NCI-H774 (cell line): ENCODE measurements around the gene IL17REL.

Experiments used
- DNase-seq: peaks from one replicate; lab custom pipeline; 2025; lab: John Stamatoyannopoulos, UW

Gene IL17REL

DNA sequence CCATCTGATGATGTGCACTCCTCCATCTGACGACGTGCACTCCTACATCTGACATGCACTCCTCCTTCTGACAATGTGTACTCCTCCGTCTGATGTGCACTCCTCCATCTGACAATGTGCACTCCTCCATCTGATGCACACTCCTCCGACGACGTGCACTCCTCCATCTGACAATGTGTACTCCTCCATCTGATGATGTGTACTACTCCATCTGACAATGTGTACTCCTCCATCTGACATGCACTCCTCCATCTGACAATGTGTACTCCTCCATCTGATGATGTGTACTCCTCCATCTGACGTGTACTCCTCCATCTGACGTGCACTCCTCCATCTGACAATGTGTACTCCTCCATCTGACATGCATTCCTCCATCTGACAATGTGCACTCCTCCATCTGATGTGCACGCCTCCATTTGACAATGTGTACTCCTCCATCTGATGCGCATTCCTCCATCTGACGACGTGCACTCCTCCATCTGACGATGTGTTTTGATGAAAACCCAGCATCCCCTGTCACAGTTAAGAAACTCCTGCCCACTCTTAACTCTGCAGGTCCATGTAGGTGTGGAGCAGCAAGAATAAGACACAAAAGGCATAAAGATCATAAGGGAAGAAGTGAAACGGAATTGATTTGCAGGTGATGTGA, 9.7 kb upstream of the IL17REL start:
- DNase-seq: no peak

DNA sequence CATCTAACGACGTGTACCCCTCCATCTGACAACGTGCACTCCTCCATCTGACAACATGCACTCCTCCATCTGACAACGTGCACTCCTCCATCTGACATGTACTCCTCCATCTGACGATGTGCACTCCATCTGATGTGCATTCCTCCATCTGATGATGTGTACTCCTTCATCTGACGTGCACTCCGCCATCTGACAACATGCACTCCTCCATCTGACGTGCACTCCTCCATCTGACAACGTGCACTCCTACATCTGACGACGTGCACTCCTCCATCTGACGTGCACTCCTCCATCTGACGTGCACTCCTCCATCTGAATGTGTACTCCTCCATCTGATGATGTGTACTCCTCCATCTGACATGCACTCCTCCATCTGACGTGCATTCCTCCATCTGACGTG, 8.0 kb upstream of the IL17REL start:
- no peak for DNase-seq

GRCh38 chr22:50019316-50019715, 6.8 kb upstream of the IL17REL start:
- no peak for DNase-seq

GRCh38 chr22:50018608-50019285, 6.2 kb upstream of the IL17REL start:
- no peak for DNase-seq

DNA sequence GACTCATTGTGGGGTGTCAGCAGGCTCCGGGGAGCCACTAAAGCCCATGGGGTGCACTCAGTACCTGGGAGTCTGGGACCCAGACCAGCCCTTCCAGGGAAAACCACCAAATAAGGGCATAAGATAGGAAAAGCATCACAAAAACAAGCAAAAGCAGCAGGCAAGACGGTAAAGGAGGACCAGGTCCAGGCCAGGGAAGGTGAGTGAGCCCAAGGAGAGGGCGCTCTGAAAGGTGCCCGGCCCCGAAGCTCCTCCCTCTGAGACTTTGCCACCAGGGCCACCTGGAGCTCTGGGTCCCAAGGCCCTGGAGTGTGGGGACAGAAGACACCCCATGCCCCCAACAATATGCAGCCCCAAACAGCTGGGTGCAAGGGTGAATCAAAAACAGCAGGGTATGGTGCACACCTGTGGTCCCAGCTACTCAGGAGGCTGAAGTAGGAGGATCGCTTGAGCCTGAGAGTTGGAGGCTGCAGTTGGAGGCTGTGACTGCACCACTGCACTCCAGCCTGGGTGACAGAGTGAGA, 5.2 kb upstream of the IL17REL start:
- no peak for DNase-seq

DNA sequence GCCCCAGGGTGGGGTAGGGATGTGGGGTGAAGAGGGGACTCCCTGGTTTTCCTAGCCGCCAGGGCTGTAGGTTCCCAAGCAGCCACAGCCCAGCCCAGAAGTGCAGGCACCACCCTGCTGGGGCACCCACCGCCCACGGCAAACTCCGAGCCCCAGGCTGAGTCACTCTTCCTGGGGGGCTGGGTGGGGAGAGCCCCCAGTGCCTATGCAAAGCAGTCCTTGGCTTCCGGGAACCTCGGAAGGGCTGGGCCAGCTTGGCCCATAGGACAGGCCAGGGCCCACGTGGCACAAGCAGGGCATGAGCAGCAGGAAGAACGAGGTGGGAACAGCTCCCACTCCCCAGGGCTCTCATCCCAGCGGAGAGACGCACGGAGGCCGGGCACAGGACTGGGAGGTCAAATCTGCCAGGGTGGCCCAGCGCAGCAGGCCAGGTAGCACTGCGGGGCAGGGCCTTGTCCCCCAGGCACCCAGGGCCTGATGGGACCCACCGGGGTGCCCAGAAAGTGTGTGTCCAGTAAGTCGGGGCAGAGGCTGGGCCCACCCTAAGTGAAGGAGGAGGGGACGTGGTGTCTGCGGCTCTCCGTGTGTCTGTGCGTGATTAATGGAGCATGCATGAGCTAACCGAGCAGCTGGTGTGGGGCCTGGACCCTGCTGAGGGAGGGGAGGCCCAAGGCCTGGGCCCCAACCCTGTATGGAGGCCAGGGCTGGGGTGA, 4.6 kb upstream of the IL17REL start:
- DNase-seq: no peak

- no peak for DNase-seq
Measured at GRCh38 chr22:50016308-50016987, 3.9 kb upstream of the IL17REL start.

GRCh38 chr22:50015451-50016307, 3.1 kb upstream of the IL17REL start:
- DNase-seq: no peak

DNA sequence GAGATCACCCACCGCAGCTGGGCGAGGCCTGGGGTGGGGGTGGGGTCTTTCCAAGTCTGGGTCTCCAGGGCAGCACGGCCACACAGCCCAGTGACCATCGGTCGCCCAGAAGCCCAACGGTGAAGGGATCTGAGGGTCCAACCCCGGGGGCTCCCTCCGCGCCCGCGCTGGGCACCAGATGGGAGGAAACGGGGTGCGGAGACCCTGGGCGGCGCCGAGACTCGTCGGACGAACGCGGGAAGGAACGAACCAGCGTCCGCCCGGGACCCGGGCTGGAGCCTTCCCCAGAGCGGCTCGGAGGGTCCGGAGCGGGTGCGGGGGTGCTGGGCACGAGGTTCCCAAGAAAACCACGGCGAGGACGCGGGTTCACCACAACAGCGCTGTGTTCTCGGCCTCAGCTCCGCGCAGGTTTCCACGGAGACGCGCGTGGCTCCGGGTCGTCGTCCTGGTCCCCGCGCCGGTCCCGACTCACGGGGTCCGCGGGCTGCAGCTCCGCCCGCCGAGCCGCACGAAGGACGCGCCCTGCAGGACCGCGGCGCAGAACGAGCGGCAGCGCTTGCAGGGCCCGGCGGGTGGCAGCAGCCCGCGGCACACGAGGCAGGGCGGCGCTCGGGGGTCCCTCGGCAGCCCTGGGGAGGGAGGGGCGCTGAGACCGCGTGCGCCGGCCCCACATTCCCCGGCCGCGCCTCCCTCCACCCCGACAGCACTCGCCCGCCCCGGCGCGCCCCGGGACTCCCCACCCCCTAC, 2.3 kb upstream of the IL17REL start:
- DNase-seq: no peak

- DNase-seq: no peak
Measured at GRCh38 chr22:50014053-50014501, 1.5 kb upstream of the IL17REL start.

- DNase-seq: no peak
Measured at GRCh38 chr22:50011447-50012210, 936 bp downstream of the IL17REL start.

DNA sequence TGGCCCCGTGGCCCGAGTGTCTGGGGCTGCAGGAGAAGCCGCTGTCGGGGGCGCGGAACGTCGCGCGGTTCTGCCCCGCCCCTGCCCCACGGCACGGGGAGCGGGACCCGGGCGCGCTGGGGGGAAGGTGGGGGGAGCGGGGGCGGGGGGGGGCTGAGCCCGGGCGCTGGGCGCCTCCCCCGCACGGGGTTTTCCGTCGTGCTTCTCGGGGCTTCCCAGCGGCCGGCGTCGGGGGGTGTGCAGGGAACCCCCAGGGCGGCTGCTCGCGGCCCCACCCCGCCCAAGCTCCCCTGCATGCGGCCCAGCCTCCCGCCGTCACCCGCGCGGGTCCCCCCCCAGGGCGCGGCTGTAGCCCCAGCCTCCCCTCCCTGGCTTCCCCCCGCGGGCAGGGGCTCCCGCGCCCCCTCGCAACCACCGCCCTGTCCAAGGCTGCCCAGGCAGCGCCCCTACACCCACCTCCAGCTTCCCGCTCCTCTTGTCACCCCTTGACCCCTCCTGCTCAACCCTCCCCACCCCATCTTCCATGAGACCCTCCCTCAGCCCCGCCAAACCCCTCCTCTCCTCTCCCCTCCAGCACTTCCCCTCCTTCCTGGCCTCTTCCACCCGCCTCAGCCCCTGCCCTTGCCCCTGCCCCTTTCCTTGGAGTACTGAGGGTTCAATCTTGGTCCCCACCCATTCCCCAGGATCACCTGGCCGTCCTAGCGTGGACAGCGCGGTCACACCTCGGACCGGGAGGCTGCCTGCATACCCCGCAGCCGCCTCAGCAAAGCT, 1.7 kb downstream of the IL17REL start:
- DNase-seq: no peak

- no peak for DNase-seq
Measured at GRCh38 chr22:50009765-50010675, 2.5 kb downstream of the IL17REL start.

- no peak for DNase-seq
Measured at GRCh38 chr22:50009251-50009650, 3.3 kb downstream of the IL17REL start.

DNA sequence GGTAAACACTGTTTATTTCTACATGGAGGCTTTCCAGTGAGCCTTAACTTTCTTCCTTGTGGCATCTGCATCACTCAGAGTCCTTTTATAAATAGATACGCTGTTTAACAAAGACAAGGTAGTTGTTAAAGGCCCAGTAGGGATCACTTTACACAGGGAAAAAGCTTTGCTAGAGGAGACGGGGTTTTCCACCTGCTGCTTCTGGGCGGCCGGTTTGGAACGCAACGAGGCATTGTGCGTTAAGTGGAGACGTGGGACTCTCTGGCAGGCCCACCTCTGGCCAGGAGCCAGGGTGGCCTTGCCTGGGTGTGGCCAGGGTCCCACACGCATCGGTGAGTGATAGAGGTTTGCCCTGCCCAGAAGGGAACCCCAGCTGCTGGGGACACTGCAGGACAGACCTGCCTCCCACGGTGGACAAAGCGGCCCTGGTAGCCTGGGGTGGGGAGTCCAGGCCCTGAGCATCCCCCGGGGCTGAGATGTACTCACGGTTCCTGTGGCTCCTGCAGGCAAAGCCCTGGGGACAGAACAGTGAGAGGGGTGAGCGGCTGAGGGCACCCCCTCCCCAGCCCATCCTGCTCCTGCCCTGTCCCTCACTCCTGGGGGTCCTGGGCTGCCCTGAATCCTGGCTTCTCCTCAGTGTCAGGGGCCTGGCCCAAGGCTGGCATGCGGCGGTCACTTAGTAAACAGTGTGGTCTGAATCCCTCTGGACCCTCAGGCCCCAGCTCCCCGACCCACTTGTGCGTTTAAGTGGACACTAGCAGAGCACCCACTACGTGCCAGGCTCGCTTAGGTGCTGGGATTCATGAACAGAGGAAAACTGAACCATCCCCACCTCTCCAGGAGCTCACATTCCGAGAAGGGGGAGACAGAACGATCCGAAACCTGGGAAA, 4.2 kb downstream of the IL17REL start:
- peak; percentile 53 for DNase-seq

DNA sequence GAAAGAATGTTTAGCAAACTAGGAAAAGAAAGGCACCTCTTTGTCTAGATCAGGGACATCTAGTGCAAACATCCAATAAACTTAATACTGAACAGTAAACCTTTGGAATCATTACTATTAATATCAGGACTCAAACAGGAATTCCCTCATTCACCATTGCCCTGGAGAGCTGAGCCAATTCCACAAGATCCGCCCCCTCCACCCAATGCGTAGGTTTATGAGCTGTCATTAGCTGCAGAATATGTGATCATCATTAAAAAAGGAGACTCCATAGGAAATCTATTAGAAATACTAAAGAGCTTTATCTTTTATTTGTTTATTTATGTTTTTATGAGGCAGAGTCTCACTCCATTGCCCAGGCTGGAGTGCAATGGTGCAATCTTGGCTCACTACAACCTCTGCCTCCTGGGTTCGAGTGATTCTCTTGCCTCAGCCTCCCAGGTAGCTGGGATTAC, 5.5 kb downstream of the IL17REL start:
- DNase-seq: no peak

DNA sequence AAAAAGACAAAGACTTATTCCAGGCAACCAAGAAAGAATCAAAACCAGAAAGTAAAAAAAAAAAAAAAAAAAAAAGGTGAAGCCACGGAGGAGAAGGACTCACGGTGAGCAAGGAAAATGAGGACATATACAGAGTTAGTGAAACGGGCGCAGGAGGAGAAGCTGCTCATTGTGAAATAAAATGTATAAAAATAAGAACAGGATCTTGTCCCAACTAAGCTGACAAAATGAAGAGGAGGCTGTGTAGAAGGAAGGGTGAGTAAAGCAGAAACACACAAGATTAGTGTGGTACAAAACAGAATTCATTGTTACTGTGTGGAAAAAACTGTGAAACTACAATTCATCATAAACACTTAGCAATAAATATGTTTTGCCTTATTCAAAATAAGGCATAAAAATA, 7.6 kb downstream of the IL17REL start:
- DNase-seq: no peak
